ENCODE data around the gene GSTT4.
A peak's percentile ranks its signal among the peaks of the same experiment; 100 is the strongest.
"Not testable (repeated sequence)": the region's sequence is repeated elsewhere in the genome, so short reads cannot be mapped to it uniquely, and the experiment has no call there.

GSTT4 gene

GRCh38 chr22:23986538-23987178 is 18.6 kb downstream of the GSTT4 start:
- DNase-seq (ENCODE audit: low spot score): not testable (repeated sequence)

- DNase-seq (ENCODE audit: low spot score): not testable (repeated sequence)
Measured at GRCh38 chr22:23986089-23986488, 19.2 kb downstream of the GSTT4 start.

- no peak for DNase-seq (ENCODE audit: low spot score)
Measured at GRCh38 chr22:23984430-23984829, 20.8 kb downstream of the GSTT4 start.

GRCh38 chr22:23980567-23980966 is 24.7 kb downstream of the GSTT4 start:
- DNase-seq (ENCODE audit: low spot score): not testable (repeated sequence)

GRCh38 chr22:23979557-23980240 is 25.6 kb downstream of the GSTT4 start, which contains the start of gene GSTT2:
GSTT2 (plus strand) TSS chr22:23980134.
- DNase-seq (ENCODE audit: low spot score): not testable (repeated sequence)

- DNase-seq (ENCODE audit: low spot score): not testable (repeated sequence)
Measured at GRCh38 chr22:23977304-23977703, 27.9 kb downstream of the GSTT4 start.

- DNase-seq (ENCODE audit: low spot score): not testable (repeated sequence)
Measured at GRCh38 chr22:23974836-23975352, 30.4 kb downstream of the GSTT4 start.

GRCh38 chr22:23974345-23974744 is 30.9 kb downstream of the GSTT4 start, which contains the start of gene DDT:
DDT (minus strand) TSS chr22:23974441; CDS start chr22:23974414, 27 bp downstream.
- DNase-seq (ENCODE audit: low spot score): not testable (repeated sequence)

GRCh38 chr22:23971927-23972326 is 33.3 kb downstream of the GSTT4 start:
- not testable (repeated sequence) for DNase-seq (ENCODE audit: low spot score)

GRCh38 chr22:23970816-23971486 is 34.3 kb downstream of the GSTT4 start:
- no peak for DNase-seq (ENCODE audit: low spot score)

- no peak for DNase-seq (ENCODE audit: low spot score)
Measured at GRCh38 chr22:23970201-23970641, 35.0 kb downstream of the GSTT4 start.

GRCh38 chr22:23969071-23969470 is 36.2 kb downstream of the GSTT4 start:
- DNase-seq (ENCODE audit: low spot score): no peak

- not testable (repeated sequence) for DNase-seq (ENCODE audit: low spot score)
Measured at GRCh38 chr22:23966568-23966967, 38.7 kb downstream of the GSTT4 start, which contains the start of gene DDTL. DDTL (plus strand) TSS chr22:23966888; CDS start chr22:23966915, 27 bp downstream.

- DNase-seq (ENCODE audit: low spot score): not testable (repeated sequence)
Measured at GRCh38 chr22:23966094-23966493, 39.2 kb downstream of the GSTT4 start.

- DNase-seq (ENCODE audit: low spot score): not testable (repeated sequence)
Measured at GRCh38 chr22:23961084-23961771, 44.0 kb downstream of the GSTT4 start, which contains the start of gene GSTT2B. GSTT2B (minus strand) TSS chr22:23961195; CDS start chr22:23961131, 64 bp downstream.

GRCh38 chr22:23956301-23956900 is 48.9 kb downstream of the GSTT4 start:
- peak; percentile 83 for DNase-seq (ENCODE audit: low spot score)

- not testable (repeated sequence) for DNase-seq (ENCODE audit: low spot score)
Measured at GRCh38 chr22:23955886-23956285, 49.4 kb downstream of the GSTT4 start.

GRCh38 chr22:23954991-23955305 is 50.3 kb downstream of the GSTT4 start:
- not testable (repeated sequence) for DNase-seq (ENCODE audit: low spot score)

- DNase-seq (ENCODE audit: low spot score): not testable (repeated sequence)
Measured at GRCh38 chr22:23954193-23954990, 50.9 kb downstream of the GSTT4 start.

- not testable (repeated sequence) for DNase-seq (ENCODE audit: low spot score)
Measured at GRCh38 chr22:23953485-23953884, 51.8 kb downstream of the GSTT4 start.

All from CD4-positive, alpha-beta T cell treated with Interleukin-15 for 4 hours (primary cell).